Activated CD4-positive, alpha-beta T cell treated with anti-CD3 and anti-CD28 coated beads, Interleukin-2, amount 50 U/mL, for 24 hours (primary cell): Measurements from ENCODE around the gene HBZ.
A peak's percentile ranks its signal among the peaks of the same experiment; 100 is the strongest.
"Not testable (repeated sequence)": the region's sequence is repeated elsewhere in the genome, so short reads cannot be mapped to it uniquely, and the experiment has no call there.

Experiments
- DNase-seq, 2 donors: peaks; one replicate each; pipeline ENCODE4 v3.0.0-alpha.2; 2020; ENCODE audit warnings: low read depth in 1 of 2, low spot score in 1 of 2

Gene HBZ

DNA sequence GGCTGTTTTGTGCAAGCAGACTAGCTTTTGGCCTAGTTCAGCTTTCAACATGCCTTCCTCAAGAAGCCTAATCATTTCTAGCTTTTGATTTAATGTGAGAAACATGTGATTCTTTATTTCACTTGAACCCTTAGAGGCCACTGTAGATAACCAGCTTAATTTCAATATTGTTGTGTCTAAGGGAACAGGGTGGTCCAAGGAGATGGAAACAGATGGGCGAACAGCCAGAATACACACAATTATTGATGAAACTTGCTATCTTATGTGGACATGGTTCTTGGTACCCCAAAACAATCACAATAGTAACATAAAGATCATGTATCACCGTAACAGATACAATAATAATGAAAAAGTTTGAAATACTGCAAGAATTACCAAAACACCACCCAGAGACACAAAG lies 18.7 kb upstream of the HBZ start:
- no peak for DNase-seq

DNA sequence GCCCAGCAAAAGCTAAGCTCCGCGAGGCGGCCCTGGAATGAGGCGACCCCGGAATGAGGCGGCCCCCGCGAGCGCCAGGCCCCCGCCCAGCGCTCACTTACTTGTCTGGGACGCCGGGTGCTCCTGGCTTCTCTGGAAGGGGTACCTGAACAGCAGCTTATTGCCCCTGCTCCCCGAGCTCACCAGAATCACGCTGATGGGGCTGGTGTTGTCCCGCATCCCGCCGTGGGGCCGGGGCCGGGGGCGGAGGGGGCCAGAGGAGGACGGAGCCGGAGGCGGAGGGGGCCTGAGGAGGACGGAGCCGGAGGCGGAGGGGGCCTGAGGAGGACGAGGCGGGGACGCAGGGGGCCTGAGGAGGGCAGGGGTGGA lies 14.4 kb upstream of the HBZ start:
- DNase-seq = peak in 1 of 2 donors; percentile 21

DNA sequence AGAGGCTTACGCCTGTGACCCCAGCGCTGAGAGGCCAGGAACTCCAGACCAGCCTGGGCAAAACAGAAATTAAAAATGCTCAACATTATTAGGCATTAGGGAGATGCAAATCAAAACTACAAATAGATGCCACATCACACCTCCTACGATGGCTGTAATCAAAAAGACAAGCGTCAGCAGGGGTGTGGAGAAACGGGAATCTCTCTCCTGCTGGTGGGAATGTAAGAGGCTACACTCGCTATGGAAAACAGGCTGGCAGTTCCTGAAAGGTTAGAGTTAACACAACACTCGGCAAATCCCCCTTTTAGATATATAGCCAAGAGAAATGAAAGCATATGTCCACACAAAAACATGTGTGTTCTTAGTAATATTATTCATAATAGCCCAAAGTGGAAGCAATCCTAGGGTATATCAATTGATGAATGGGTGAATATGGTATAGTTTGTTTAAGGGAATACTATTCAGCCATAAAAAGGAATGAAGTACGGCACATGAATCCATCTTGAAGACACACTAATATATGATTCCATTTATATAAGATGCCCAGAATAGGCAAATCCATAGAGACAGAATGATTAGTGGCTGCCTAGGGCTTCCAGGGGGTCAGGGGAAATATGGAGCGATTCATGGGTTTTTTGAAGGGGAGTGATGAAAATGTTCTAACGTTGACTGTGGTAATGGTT lies 12.1 kb upstream of the HBZ start:
- no peak for DNase-seq

DNA sequence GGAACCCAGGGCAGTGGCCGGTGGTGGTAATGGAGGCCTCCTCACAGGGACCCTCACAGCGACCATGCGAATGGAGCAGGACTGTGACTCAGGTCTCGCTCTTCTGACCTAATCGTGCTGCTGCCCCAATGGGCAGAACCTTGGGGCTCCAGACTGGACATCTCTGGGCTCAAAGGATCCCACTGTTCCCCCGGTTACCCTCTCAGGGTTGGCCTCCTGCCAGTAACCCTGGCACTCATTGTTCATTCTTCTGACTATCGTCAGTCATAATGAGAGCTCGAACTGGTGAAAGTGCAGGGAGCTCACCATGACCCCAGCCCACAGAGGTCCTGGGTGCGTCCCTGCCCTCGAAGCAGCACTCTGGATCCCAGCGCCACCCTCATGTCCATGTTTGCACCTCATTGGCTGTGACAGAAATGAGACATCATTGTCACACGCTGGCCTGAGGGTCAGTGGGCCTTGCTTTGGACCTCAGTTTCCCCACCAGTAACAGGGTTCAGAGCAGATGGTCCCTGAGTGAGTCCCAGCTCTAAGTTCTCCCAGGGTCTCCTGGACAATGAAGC lies 10.0 kb upstream of the HBZ start:
- no peak for DNase-seq

DNA sequence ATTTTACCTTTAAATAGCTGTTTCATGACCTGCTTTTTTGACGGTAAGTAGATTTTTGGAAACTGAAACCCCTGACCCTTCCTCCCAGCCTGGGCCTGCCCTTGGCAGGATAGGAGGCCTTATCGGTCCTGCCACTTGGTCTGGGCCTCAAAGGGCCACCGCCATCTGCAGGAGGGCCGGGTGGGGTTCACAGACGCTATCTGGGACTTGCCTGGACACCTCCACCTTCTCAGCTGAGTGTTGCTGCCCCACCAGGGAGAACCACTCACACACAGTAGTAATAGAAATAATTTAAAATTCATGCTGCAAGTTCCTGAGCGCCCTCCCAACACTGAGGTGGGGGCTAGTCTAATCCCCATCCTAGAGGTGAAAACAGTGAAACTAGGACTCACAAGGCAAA lies 9.4 kb upstream of the HBZ start:
- DNase-seq = no peak

DNA sequence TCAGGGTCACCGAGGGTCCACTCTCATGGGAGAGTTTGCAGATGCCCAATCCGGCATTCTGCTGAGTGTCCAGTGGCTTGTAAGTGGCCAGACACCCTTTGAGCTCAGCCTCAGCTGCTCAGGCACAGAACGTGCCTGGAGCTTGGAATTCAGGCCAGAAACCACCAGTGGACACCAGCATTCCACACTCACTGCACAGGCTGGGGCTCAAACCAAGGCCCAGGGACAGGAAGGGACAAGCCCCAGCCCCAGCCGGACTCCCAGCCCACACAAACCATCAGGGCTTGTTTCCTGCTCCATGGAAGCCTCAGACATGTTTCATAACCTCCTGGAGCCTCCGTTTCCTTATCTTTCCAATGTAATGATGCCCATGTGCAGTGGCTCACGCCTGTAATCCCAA lies 9.0 kb upstream of the HBZ start:
- DNase-seq = no peak

DNA sequence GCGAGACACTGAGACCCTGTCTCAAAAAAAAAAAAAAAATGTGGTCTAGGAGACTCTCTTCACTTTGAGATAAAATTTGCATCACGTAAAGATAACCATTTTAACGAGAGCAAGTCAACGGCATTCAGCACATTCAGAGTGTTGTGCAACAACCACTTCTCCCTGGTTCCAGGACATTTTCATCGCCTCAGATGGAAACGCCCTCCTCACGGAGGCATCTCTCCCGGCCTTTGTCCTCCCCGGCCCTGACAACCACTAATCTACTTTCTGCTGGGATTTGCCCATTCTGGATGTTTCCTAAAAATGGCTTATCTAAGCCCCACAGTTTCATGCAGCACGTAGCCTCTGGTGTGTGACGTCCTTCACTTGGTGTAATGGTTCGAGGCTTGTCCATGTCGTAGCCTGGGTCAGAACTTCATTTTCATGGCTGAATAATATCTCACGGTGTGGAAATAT lies 7.6 kb upstream of the HBZ start:
- DNase-seq = no peak

DNA sequence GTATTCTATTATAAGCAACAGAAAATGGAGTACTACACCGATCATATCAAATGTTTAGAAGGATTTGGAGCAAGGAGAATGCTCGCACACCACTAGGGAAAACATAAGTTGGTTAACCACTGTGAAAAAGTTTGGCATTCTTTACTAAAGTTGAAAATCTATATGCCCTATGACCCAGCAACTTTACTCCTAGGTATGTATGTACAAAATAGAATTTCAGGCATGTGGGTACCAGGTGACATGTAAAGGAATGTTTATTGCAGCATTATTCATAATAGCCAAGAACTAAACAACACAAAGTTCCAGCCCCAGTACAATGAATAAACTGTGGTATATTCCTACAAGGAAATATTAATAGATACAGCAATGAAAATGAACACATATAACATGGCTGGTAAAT lies 5.8 kb upstream of the HBZ start:
- DNase-seq = no peak

DNA sequence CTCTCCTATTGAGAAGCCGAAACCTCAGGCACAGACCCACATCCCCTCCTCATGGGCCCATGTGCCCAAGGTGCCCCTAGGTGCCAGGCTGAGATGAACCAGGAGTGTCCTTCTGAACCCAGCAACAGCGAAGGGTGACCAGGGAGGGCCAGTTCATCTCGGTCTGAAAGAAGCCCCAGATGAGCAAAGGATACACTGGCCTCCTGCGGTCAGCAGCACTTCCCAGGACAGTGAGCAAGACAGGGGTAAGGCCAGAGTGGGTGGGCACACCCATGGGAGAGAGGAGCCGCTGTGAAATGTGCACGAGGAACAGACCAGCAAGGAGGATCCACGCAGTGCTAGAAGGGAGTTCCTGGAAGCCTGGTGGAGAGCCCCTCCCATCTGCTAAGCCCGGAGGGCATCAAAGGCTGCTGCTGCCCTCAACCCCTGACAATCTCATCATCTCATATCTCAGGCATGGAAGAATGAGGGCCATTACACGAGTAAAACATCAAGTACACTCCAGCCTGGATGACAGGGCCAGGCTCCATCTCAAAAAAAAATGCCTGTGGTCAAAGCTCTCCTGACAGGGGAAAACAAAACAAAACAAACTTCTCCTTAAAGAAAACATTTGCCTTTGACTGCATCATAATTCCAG lies 3.3 kb upstream of the HBZ start:
- DNase-seq = no peak

DNA sequence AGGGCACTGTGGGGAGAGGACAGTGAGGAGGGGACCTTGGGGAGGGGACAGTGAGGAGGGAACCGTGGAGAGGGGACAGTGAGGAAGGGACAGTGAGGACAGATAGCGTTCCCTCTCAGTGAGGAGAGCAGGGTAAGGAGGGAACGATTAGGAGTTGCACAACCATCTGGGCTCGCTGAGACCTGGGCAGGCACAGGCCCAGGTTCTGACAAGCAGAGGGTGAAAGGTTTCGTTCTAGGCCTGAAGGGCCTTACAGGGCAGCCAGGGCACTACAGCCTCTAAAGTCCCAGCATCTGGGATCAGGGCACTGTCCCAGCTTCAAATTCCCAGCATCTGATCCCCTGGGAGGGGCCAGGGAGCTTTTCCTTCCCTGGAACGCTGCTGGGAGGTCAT lies 681 bp downstream of the HBZ start:
- not testable (repeated sequence) for DNase-seq

DNA sequence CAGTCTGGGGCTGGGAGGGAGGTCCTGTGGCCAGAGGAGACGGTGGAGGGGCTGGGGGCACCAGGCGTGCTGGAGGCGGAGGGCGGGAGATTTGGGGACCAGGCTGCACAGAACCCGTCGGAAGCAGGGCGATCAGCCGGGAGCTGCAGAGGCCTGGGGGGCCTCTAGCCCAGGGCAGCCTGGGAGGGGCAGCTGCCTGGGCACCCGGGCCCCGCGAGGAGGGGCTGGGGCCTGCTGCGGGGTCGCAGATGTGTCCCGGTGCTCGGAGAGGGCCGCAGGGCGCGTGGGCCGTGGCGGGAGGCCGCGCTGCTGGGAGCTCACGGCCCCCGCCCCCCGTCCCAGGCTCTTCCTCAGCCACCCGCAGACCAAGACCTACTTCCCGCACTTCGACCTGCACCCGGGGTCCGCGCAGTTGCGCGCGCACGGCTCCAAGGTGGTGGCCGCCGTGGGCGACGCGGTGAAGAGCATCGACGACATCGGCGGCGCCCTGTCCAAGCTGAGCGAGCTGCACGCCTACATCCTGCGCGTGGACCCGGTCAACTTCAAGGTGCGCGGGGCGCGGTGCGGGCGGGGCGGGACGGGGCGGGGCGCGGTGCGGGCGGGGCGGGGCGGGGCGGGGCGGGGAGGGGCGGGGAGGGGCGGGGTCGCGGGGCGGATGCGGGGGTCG lies 1.2 kb downstream of the HBZ start:
- DNase-seq = not testable (repeated sequence)

DNA sequence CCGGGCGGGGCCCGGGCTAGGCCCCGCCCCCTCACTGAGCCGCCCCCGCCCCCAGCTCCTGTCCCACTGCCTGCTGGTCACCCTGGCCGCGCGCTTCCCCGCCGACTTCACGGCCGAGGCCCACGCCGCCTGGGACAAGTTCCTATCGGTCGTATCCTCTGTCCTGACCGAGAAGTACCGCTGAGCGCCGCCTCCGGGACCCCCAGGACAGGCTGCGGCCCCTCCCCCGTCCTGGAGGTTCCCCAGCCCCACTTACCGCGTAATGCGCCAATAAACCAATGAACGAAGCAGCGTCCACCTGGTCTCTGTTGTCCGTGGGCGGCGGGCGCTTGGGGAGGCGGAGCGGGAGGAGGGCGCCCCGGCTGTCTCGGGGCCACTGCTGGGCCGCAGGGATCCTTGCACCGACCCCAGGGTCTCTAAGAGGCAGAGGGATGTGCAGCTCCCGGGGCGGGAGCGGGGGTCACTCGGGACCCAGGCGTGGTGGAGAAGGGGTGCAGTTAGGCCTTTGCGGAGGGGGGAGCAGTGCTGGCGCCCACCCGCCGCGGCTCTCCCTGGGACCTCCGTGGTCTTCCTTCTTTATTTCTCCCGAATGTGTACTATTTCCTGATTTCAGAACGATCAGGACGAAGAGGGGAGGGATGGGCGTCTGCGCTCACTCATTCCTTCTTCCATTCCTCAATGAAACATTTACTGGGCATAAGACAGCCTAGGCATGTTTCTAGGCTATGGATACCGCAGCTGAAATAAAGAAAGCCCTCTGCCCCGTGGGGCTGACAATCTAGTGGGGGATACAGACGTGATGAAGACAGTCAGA lies 2.0 kb downstream of the HBZ start:
- no peak for DNase-seq

DNA sequence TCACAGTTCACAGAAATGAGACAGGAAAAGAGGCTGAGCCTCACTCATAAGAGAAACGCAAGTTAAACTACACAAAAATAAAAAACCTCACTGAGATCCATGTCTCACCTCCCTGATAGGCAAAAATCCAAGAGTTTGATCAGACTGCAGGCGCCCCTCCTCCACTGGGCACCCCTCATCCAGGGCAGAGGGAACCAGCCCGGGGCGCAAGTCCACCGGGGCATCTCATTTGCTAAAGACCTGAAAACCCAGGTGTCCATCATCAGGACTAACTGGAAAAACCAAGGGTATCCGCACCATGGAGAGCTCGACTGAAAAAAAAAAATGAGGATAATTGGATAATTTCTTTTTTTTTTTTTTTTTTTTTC lies 2.6 kb downstream of the HBZ start:
- DNase-seq = no peak

DNA sequence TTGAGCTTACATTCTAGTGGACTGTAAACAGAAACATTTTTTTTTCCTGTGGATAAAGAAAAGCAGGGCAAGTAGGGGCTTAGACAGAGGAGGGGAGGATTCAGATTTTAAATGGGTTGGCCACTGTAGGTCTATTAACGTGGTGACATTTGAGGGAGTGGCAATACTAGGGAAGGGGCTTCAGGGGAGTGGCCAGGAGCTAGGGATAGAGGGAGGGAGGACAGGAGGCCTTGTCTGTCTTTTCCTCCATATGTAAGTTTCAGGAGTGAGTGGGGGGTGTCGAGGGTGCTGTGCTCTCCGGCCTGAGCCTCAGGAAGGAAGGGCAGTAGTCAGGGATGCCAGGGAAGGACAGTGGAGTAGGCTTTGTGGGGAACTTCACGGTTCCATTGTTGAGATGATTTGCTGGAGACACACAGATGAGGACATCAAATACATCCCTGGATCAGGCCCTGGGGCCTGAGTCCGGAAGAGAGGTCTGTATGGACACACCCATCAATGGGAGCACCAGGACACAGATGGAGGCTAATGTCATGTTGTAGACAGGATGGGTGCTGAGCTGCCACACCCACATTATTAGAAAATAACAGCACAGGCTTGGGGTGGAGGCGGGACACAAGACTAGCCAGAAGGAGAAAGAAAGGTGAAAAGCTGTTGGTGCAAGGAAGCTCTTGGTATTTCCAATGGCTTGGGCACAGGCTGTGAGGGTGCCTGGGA lies 6.8 kb downstream of the HBZ start:
- no peak for DNase-seq

DNA sequence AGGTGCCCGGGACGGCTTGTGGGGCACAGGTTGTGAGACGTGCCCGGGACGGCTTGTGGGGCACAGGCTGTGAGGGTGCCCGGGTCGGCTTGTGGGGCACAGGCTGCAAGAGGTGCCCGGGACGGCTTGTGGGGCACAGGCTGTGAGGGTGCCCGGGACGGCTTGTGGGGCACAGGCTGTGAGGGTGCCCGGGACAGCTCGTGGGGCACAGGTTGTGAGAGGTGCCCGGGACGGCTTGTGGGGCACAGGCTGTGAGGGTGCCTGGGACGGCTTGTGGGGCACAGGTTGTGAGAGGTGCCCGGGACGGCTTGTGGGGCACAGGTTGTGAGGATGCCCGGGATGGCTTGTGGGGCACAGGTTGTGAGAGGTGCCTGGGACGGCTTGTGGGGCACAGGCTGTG lies 7.8 kb downstream of the HBZ start:
- not testable (repeated sequence) for DNase-seq

DNA sequence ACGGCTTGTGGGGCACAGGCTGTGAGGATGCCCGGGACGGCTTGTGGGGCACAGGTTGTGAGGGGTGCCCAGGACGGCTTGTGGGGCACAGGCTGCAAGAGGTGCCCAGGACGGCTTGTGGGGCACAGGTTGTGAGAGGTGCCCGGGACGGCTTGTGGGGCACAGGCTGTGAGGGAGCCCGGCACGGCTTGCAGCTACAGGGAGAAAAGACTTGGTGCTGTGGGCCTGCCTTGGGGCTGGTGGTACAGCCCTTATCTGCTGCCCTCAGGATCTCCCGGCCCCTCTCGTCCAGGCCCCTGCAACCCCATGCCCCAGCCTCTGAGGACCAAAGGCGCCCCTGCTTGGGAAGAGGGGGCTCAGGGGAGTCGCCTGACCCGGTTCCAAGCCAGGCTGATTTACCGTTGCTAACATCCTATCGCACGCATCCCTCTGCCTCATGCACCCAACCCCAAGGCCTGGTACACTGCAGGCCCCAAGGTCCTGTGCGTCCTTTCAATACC lies 8.3 kb downstream of the HBZ start:
- no peak for DNase-seq

DNA sequence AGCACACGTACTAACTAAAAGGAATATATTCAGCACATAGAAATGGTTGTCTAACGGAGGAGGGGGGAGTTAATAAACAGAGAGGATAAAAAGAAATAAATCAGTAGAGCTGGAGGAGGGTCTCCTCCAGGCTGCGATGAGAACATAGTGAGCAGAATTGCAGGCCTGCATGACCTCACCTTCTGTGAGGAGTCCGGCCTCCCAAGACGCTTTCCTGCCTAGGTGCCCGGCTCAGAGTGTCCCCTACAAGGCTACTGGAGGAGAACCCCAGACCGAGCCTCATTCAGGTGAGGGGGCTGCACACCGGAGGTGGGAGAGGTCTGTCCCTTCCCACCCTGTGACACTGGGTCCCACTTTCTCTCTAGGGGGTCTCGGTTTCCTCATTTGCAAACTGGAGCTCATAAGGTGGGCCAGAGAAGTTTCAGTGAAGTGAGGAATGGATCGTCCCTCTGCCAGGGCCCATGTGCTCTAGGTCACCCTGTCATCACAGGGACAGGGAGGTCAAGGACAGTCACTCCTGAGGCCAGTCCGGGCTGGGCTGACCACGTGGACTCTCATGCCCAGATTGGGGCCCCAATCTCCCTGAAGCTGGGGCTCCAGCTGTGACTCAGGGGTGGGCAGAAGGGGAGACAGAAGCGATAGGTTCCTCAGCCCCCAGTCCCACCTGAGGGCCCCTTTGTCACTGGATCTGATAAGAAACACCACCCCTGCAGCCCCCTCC lies 10.0 kb downstream of the HBZ start:
- no peak for DNase-seq

DNA sequence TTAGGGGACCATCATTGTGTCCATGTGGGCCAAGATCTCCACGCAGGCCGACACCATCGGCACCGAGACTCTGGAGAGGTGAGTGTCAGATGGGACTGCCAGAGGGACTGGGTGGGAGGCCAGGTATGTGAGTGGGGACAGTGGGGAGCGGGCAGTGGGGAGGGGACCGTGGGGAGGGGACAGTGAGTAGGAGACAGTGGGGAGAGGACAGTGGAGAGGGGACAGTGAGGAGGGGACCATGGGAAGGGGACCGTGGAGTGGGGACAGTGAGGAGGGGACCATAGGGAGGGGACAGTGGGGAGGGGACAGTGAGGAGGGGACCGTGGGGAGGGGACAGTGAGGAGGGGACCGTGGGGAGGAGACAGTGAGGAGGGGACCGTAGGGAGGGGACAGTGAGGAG lies 10.7 kb downstream of the HBZ start:
- not testable (repeated sequence) for DNase-seq

DNA sequence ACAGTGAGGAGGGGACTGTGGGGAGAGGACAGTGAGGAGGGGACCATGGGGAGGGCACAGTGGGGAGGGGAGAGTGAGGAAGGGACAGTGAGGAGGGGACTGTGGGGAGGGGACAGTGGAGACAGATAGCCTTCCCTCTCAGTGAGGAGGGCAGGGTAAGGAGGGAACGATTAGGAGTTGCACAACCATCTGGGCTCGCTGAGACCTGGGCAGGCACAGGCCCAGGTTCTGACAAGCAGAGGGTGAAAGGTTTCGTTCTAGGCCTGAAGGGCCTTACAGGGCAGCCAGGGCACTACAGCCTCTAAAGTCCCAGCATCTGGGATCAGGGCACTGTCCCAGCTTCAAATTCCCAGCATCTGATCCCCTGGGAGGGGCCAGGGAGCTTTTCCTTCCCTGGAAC lies 11.3 kb downstream of the HBZ start:
- DNase-seq = not testable (repeated sequence)
